SH-SY5Y (cell line): ENCODE results near the gene OR51T1.

Experiments
- GATA2 ChIP-seq: IDR thresholded peaks from 2 replicates; pipeline ENCODE4 v1.6.1; 2011; ENCODE audit warnings: mild to moderate bottlenecking, low read depth, low read length
- GATA3 ChIP-seq: IDR thresholded peaks from 2 replicates; pipeline ENCODE4 v1.6.1; 2011; ENCODE audit warnings: low read depth, mild to moderate bottlenecking, low read length, moderate library complexity

Gene OR51T1, protein sequence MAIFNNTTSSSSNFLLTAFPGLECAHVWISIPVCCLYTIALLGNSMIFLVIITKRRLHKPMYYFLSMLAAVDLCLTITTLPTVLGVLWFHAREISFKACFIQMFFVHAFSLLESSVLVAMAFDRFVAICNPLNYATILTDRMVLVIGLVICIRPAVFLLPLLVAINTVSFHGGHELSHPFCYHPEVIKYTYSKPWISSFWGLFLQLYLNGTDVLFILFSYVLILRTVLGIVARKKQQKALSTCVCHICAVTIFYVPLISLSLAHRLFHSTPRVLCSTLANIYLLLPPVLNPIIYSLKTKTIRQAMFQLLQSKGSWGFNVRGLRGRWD

DNA sequence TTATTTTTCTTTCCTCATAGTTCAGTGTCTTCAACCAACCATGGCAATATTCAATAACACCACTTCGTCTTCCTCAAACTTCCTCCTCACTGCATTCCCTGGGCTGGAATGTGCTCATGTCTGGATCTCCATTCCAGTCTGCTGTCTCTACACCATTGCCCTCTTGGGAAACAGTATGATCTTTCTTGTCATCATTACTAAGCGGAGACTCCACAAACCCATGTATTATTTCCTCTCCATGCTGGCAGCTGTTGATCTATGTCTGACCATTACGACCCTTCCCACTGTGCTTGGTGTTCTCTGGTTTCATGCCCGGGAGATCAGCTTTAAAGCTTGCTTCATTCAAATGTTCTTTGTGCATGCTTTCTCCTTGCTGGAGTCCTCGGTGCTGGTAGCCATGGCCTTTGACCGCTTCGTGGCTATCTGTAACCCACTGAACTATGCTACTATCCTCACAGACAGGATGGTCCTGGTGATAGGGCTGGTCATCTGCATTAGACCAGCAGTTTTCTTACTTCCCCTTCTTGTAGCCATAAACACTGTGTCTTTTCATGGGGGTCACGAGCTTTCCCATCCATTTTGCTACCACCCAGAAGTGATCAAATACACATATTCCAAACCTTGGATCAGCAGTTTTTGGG, at the start of gene OR51T1:
Gene OR51T1 (plus strand): TSS at position 41 of the 641 bp plus-strand sequence. CDS start 0 bp downstream, at position 41.
- no peak for TF ChIP-seq GATA3
- no peak for TF ChIP-seq GATA2

DNA sequence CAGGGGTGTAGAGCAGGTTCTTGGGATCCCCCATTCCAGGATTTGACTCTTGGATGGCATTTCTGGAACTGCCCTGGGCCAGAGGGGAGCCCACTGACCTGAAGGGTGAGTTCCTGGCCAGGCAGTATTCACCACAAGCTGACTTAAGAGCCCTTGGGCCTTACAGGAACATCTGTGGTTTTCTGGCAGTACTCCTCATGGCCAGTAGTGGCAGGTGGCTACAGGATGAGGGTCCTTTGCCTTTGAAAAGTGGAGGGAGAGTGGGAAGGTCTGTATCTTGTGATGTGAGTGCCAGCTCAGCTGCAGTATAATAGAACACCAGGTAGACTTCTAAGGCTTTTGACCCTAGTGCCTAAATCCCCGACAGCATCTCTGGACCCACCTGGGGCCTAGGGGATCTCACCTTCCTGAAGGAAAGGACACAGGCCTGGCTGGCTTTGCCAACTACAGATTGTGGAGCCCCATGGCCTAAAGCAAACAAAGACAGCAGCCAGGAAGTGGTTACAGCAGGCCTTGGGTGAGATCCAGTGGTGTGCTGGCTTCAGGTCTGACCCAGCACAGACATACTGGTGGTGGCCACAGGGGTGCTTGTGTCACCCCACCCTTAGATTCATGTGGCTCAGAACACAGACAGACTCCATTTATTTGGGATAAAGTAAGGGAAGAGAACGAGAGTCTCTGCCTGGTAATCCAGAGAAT, 41.7 kb upstream of the OR51T1 start:
- TF ChIP-seq GATA2 (no peak), GATA3 (no peak)

DNA sequence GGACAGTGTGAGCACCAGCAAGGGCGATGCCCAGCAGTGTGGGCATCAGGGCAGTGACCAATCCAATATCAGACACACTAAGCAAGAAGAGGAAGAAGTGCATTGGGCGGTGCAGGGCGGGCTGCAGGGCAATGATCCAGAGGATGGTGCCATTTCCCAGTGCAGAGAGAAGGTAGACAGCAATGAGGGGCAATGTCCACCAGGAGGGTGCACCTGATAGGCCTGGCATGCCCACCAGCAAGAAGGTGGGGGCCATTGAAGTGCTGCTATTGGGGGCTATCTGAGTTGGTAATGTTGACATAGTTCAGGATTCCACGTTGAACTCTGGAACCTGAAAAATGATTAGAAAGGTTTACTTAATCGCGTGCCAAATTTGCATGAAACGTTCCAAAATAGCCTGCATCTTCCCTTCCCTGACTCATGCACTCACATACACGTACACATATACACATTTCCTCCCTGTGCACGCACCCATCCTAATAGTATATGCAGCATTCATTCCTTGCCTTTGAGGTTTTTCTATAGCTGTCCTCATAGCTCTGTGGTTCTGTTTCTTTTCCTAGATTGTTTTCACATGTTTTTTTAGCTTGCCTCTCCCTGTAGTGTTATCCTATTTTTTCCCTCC, 32.7 kb upstream of the OR51T1 start, which contains the start of gene OR51S1:
Gene OR51S1 (minus strand): TSS at position 301 of the 625 bp plus-strand sequence. CDS start 0 bp downstream, at position 301.
- no peak for TF ChIP-seq GATA3
- TF ChIP-seq GATA2: no peak

DNA sequence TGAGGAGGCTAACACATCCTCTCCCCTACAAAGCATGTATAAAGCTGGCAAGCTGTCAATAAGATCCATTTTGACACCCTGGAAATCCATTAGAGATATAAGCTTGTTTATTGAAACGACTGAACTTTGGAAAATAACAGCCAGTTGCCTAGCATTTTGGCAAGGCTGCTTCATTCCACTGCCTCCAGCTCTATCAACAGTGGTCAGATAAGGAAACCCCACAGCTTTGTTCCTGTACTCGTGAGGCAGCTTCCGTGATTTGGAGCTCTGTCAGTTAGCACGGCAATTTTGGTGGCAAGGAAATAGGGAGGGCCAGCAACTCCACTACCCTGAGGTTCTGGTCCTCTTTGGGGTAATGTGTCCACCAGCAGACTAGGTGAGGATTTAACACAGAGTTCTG, 30.7 kb upstream of the OR51T1 start:
- no peak for TF ChIP-seq GATA3
- TF ChIP-seq GATA2: no peak

DNA sequence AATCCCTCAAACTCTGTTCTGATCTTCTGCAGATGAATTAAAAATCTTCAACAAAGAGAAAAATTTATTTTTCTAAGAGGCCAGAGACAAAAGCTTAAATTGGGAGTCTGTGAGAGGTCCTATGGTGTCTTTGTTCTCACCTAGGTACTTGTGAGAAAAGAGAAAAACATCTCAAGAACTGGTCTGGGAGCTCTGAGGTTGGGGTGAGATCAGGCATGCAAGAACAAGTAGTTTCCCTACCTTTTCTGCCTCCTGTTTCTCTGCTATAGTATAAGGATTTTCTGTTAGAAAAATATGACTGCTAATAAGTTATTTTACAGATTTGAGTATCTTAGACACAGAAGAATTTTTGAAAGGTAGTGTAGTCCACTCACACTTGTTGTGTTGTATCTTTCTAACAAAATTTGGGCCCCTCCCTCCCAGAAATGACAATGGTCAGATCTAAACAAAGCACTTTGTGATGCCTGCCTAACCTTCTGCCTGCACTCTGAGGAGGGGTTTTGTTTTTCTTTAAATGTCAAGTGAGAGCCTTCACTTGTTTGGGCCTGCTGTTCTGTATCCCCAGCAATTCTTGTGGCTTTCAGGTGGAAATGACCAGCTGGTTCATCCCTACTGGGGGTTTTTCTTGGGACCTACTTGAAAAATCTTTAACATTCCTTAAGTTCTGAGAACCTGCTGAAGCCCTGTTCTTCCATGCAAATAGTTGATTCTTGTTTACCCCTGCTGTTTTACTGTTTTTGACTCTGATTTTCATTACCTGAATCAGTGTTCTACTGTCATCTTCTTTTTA, 19.1 kb upstream of the OR51T1 start:
- TF ChIP-seq GATA3 (no peak), GATA2 (no peak)

DNA sequence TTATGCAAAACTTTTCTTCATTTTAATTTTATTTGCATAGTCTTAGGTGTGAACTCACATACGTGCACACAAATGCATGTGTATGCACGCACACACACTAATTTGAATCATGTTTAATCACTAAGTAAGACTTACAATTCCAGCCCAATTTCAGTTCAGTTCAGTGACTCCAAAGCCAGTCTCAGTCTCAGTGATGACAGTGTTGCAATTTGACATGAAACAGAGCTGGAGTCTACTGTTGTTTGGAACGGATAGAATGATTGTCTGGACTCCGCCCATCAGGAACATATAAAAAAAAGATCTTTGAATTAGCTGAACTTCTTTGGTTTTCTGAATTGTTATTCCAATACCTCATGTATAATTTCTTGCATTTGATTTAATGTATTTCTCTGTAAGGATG, 17.8 kb upstream of the OR51T1 start:
- no peak for TF ChIP-seq GATA2
- no peak for TF ChIP-seq GATA3

DNA sequence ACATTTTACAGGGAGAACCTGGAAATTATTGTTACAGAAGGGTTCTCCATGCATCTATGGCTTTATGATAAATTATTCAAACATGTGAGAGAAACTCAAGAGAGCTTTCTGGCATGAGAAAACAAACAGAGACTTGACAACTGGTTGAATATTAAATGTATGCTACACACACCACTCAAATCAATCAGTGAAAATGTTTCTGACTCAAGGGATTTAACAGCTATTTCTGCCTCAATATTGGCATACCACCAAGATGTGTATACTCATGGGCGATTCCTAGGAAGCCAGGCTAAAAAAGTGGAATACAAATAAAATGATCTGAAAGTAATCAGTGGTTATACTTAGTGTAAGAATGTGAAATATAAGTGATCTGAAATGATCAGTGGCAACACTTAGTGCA, 15.8 kb upstream of the OR51T1 start:
- TF ChIP-seq GATA3: no peak
- TF ChIP-seq GATA2: no peak

DNA sequence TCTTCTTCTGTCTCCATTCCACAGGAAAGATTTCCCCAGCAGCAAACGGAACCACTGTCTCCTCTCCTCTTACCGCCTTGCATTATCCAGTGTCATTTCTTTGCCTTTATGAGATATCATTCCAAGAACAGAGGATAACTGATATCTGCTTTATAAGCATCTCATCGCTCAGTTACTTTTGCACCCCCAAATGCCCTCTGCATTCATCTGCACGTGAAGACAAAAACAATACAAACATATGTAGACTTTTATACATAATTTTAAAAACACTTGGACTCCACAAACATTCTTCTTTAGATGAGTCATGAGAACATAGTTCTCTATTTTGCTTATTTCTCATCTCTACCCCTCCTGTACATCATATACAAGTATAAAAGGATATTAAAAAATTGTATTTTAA, 512 bp upstream of the OR51T1 start:
- TF ChIP-seq GATA2 (no peak), GATA3 (no peak)

DNA sequence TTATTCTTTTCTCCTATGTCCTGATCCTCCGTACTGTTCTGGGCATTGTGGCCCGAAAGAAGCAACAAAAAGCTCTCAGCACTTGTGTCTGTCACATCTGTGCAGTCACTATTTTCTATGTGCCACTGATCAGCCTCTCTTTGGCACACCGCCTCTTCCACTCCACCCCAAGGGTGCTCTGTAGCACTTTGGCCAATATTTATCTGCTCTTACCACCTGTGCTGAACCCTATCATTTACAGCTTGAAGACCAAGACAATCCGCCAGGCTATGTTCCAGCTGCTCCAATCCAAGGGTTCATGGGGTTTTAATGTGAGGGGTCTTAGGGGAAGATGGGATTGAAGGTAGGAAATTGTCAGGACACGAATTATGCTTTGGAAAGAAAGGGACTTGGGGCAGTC, 843 bp downstream of the OR51T1 start:
- no peak for TF ChIP-seq GATA3
- TF ChIP-seq GATA2: no peak

DNA sequence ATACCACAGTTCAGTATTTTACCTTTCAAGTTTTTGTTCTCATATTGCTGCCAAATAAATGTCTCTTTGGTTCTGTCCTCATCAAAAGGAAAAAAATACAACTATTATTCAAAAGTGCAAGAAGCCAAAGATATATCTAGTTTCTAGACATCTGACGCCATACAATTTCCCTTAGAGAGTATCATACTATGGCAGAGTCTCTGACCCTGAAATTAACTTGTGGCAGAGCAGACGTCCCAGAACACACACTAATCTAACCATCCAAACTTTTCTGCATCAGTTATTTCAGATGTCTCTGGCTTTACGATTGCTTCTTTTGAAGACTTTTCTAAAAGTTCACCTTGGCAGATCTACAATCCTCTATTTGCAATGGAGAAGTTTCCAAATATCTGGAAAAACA, 2.7 kb downstream of the OR51T1 start:
- TF ChIP-seq GATA2: no peak
- TF ChIP-seq GATA3: no peak

DNA sequence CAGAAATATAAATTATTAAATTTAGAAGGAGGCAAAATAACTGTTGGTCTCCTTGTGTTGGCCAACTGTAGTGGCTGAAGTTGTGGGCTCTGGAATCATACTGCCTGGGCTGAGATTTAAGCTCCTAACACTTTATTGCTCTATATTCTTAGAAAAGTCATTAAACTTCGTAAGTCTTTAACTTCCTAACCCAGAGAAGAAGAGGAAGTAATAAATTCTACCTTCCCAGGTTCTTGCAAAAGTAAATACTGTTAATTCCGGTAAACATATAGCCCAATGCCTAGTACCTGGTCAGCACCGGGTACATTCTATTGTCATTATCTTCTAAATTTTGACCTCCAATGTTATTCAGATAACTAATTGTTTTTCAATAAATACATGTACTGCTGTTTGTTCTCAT, 4.5 kb downstream of the OR51T1 start:
- TF ChIP-seq GATA2 (no peak), GATA3 (no peak)

DNA sequence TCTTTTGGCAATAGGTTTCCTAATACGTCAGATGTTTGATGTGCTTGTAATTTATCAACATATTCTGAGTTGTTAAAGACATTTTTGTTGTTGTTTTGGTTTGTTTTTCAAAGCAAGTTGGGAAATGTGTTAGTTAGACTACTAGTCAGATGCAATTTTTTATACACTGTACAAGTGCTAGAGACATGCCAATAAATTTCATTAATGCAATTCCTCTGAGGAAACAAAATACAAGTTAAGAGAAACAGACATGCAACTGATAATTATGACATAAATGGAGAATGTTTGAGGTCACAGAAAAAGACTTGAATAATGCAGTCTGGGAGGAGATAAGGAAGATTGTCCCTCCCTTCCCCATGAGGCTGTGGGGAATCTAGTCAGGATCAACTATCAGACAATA, 5.9 kb downstream of the OR51T1 start:
- TF ChIP-seq GATA2 (no peak), GATA3 (no peak)

DNA sequence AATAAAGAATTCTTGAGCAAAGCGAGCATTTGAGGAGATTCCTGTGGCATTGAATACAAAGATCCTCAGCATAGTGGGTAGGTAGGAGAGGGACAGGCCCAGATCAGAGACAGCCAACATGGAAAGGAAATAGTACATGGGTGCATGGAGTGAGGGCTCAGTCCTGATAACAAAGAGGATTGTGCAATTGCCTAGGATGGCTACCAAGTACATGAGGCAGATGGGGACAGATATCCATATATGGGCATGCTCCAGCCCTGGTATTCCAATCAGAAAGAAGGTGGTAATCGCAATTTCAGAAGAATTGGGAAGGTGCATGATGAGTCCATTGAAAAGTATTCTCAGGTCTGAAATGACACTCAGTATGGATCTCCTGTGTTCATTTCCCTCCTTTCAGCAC, 8.6 kb downstream of the OR51T1 start:
- TF ChIP-seq GATA2: no peak
- no peak for TF ChIP-seq GATA3
